ENCODE measurements around the gene TMEM150C.

DNA sequence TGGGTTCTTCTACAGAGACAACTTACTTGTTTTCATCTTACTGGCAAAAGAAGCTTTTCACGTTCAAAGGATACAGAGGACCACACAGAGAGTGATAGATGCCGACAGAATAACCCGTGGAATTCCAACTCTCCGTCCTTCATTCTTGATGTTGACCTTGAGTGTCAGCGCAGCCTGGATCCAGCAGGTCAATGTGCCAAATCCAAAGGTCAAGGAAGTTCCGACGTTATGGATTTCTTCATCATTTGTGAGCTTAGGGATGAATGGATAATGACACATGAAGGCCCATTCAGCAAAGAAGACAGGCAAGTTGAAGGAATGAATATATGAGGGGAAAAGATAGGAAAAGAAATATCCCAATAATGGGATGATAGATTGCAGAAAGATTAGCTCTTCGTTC, 71.8 kb downstream of the TMEM150C start:
- TF ChIP-seq, protein P1, sequence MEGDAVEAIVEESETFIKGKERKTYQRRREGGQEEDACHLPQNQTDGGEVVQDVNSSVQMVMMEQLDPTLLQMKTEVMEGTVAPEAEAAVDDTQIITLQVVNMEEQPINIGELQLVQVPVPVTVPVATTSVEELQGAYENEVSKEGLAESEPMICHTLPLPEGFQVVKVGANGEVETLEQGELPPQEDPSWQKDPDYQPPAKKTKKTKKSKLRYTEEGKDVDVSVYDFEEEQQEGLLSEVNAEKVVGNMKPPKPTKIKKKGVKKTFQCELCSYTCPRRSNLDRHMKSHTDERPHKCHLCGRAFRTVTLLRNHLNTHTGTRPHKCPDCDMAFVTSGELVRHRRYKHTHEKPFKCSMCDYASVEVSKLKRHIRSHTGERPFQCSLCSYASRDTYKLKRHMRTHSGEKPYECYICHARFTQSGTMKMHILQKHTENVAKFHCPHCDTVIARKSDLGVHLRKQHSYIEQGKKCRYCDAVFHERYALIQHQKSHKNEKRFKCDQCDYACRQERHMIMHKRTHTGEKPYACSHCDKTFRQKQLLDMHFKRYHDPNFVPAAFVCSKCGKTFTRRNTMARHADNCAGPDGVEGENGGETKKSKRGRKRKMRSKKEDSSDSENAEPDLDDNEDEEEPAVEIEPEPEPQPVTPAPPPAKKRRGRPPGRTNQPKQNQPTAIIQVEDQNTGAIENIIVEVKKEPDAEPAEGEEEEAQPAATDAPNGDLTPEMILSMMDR (IDR thresholded peaks at IDR 0.05): no peak
- no peak for TF ChIP-seq POLR2A (IDR thresholded peaks at IDR 0.05)
- no peak for TF ChIP-seq POLR2AphosphoS5 (IDR thresholded peaks at IDR 0.05)
- TF ChIP-seq EP300 (IDR thresholded peaks at IDR 0.05): no peak
